H1 (cell line): ENCODE measurements around the gene SRRM5. TPM values are rescaled to one million over a fixed set of nuclear protein-coding genes. Genes with fewer than 3 reads are reported as not detected.

Experiments used
- ATF3 ChIP-seq: IDR thresholded peaks from 2 replicates; pipeline ENCODE4 v1.6.1; 2011; ENCODE audit warnings: low read depth, mild to moderate bottlenecking, low read length; ENCODE audit not compliant: insufficient read depth
- CBX5 ChIP-seq: fragments of 300-800, 300-1000 bp; sonication (generic); IDR thresholded peaks from 2 replicates; pipeline ENCODE4 v1.7.1; 2016; ENCODE audit warnings: antibody characterized with exemption, low read length, low read depth
- CHD7 ChIP-seq: fragments of 300-600 bp; sonication (generic); IDR thresholded peaks from 2 replicates; pipeline ENCODE4 v1.7.1; 2012; ENCODE audit warnings: low read length, moderate library complexity, mild to moderate bottlenecking, inconsistent platforms; ENCODE audit not compliant: insufficient replicate concordance
- CREB1 ChIP-seq: IDR thresholded peaks from 2 replicates; pipeline ENCODE4 v1.6.1; 2012; ENCODE audit warnings: inconsistent platforms
- FOSL1 ChIP-seq: IDR thresholded peaks from 2 replicates; pipeline ENCODE4 v1.6.1; 2011; ENCODE audit warnings: mild to moderate bottlenecking, low read depth, low read length, moderate library complexity; ENCODE audit not compliant: insufficient read depth
- JUN ChIP-seq: IDR thresholded peaks from 2 replicates; pipeline ENCODE4 v1.6.1; 2011; ENCODE audit warnings: low read depth, mild to moderate bottlenecking, improper control_type of control experiment, low read length
- KDM4A ChIP-seq: IDR thresholded peaks from one replicate; pipeline ENCODE4 v1.7.1; 2012; ENCODE audit warnings: low read depth, mild to moderate bottlenecking, moderate library complexity, low read length, inconsistent platforms; ENCODE audit not compliant: severe bottlenecking
- POU5F1 ChIP-seq: IDR thresholded peaks from 2 replicates; pipeline ENCODE4 v1.6.1; 2011; ENCODE audit warnings: low read depth, mild to moderate bottlenecking, low read length, moderate library complexity
- SRF ChIP-seq: IDR thresholded peaks from 2 replicates; pipeline ENCODE4 v1.6.1; 2011; ENCODE audit warnings: mild to moderate bottlenecking, low read depth, low read length, moderate library complexity
- SUZ12 ChIP-seq: fragments of 200-600 bp; sonication (generic); IDR thresholded peaks from 2 replicates; pipeline ENCODE4 v1.6.1; 2012; ENCODE audit warnings: mild to moderate bottlenecking, inconsistent platforms, low read length, moderate library complexity, mixed read lengths
- ZNF274 ChIP-seq: IDR thresholded peaks from 2 replicates; pipeline ENCODE4 v1.7.0; 2012; ENCODE audit warnings: low read length, borderline replicate concordance; ENCODE audit errors: extremely low read depth
- polyA plus RNA-seq, 7 experiments: library from polyadenylated mRNA; depleted of rRNA in 3 of 7; stranded (reverse) in 5 of 7; unstranded in 2 of 7; fragments of >200 nt in 5 of 7; fragments of 200-250 nt in 2 of 7; gene quantifications; 1 replicate in 5 of 7; 2 replicates in 1 of 7; 4 replicates in 1 of 7; pipeline versions ENCODE4 v1.2.1 to v1.2.3, GENCODE V29; 2011 to 2013; ENCODE audit warnings: missing spikeins in 2 of 7, mixed read lengths in 2 of 7
- total RNA-seq: library from RNA; stranded (reverse); fragmentation: NEBNext Ultra II Directional; extraction: Animal tissue kit (Norgen Biotek cat#: 25700); gene quantifications from 2 replicates; pipeline ENCODE4 v1.2.1, GENCODE V29; 2021

SRRM5 gene
- total and polyA plus RNA-seq, 2 of the 8 experiments (the other 6 are each of a cell fraction or from before 2014, with no cell fraction given): 0.06 to 0.11 TPM

- TF ChIP-seq SUZ12: no peak
- no peak for TF ChIP-seq CHD7
- no peak for TF ChIP-seq POU5F1
- no peak for TF ChIP-seq CBX5
- no peak for TF ChIP-seq KDM4A
- no peak for TF ChIP-seq FOSL1
- no peak for TF ChIP-seq JUN
- TF ChIP-seq CREB1: peak; percentile 58; the same call in 1 of the 2 replicates
- no peak for TF ChIP-seq SRF
- TF ChIP-seq ZNF274: no peak
- TF ChIP-seq ATF3: no peak
These were observed 13.0 kb downstream of the SRRM5 start (continued) for GRCh38 chr19:43624933-43625332.
